Stimulated activated CD8-positive, alpha-beta memory T cell treated with anti-CD3 and anti-CD28 coated beads, Interleukin-7, amount 100 ng/mL, for 24 hours (primary cell): Measurements from ENCODE around the gene CLASP1.
"Not testable (repeated sequence)": the region's sequence is repeated elsewhere in the genome, so short reads cannot be mapped to it uniquely, and the experiment has no call there.

Source experiments
- DNase-seq: peaks from one replicate; pipeline ENCODE4 v3.0.0-alpha.2; 2020; ENCODE audit warnings: low read depth

Gene CLASP1

DNA sequence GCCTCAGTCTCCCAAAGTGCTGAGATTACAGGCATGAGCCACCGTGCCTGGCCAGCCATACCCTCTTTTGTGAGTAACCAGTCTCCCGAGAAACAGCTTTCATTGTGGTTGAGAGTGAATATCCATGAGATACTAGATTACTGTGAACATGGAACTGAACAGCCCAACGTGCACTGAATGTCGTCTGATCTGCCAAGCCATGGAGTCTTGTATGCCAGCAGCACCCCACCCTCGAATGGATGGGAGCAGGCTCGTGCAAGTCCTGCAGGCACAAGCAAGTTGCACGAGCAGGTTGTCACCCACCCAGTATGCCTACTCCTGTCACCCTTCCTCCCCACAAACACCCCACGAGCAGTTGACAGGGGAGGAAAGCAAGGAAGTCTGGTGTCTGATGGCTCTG, 327.8 kb downstream of the CLASP1 start:
- DNase-seq = no peak

DNA sequence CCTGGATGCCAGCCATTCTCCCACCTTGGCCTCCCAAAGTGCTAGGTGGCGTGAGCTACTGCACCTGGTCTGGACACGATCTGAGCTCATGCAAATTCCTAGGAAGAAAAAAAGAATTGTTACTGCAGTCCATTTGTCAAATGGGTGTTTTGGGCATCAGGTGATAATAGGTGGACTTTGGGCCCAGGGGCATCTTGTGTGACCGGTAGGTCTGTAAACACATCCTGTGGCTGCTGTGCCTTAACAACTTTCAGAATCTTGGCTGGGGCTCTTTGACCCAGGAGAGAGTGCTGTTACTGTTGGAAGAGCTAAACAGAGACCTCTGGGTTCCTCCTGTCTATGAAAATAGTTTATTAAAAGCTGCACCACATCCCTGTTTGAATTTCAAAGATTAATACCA, 329.3 kb downstream of the CLASP1 start:
- DNase-seq = no peak

GRCh38 chr2:121316986-121317385, 332.3 kb downstream of the CLASP1 start:
- no peak for DNase-seq

DNA sequence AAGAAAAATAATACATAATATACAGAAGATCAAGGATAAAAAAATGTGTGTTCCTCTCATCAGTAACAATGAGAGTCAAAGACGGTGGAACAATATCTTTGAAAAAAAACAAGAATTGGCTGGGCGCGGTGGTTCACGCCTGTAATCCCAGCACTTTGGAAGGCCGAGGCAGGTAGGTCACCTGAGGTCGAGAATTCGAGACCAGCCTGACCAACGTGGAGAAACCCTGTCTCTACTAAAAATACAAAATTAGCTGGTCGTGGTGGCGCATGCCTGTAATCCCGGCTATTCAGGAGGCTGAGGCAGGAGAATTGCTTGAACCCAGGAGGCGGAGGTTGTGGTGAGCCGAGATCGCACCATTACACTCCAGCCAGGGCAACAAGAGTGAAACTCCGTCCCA, 335.6 kb downstream of the CLASP1 start:
- not testable (repeated sequence) for DNase-seq

DNA sequence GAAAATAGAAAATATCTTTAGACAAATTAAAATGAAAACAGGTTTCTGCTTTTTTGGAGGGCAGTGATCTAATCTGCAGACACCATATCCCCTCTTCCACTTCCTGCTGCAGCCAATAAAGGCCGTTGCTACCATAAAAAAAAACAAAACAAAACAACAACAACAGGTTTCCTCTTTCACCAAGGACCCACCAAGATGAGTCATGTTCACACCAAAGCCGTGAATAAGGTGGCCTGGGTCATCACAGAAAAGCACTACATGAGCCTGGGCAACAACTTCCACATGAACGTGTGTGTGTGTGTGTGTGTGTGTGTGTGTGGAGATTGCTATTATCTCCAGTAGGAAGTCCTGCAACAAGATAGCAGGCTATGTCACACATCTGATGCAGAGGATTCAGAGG, 339.5 kb downstream of the CLASP1 start:
- DNase-seq = no peak

- no peak for DNase-seq
Observed at GRCh38 chr2:121309323-121309722, 339.9 kb downstream of the CLASP1 start.

GRCh38 chr2:121307048-121307447, 342.2 kb downstream of the CLASP1 start:
- no peak for DNase-seq

GRCh38 chr2:121304941-121305340, 344.3 kb downstream of the CLASP1 start:
- DNase-seq = no peak

- no peak for DNase-seq
Observed at GRCh38 chr2:121303531-121304263, 345.6 kb downstream of the CLASP1 start.

GRCh38 chr2:121301190-121301589, 348.1 kb downstream of the CLASP1 start:
- DNase-seq = not testable (repeated sequence)

DNA sequence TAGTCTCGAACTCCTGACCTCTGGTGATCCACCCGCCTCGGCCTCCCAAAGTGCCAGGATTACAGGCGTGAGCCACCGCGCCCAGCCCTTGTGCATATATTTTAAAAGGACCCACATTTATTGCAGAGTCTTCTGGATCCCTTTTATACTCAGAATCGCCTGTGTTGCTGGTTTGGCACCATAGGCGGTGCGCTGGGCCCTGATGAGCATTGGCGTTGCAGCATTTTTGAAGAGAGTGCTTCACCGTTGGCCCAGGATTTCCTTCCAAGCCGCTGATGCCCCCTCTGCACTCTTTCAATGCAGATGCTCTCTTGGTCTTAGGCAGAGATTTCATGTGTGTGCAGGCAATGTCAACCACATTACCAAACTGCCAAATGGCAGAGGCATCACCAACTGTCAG, 350.8 kb downstream of the CLASP1 start:
- no peak for DNase-seq

DNA sequence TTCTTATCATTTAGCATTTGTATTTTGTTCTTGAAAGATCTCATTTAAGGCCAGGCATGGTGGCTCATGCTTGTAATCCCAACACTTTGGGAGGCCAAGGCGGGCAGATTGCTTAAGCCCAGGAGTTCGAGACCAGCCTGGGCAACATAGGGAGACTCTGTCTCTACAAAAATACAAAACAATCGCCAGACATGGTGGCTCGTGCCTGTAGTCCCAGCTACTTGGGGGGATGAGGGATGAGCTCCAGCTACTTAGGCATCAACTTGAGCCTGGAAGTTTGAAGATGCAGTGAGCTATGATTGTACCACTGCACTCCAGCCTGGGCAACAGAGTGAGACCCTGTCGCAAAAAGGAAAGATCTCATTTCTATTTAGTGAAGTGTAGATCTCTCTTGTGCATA, 351.4 kb downstream of the CLASP1 start:
- not testable (repeated sequence) for DNase-seq

DNA sequence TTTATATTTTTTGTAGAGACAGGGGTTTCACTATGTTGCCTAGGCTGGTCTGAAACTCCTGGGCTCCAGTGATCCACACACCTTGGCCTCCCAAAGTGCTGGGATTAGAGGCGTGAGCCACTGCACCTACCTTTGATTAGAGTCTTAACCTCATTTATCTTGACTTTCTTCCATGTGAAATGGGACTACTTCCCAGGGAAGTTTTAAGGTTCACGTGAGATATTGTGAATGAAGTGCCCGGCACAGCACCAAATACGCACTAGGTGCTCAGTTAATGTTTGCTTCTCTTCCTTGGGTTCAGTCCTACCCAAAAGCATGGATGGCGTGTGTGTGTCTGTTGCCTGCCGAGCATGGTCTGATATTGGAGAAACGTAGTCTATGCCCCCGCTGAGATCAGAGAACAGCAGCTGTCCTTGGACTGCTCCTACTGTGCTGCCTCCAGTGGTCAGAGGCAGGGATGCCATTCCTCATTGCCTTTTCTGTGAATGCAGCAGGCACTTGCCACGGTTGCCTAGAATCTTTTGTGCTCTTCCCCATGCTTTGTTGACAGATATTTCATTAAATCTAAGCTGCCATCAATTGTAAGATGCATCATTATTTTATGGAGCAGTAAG, 351.9 kb downstream of the CLASP1 start:
- no peak for DNase-seq

GRCh38 chr2:121295911-121296650, 353.2 kb downstream of the CLASP1 start:
- no peak for DNase-seq

GRCh38 chr2:121294881-121295840, 354.1 kb downstream of the CLASP1 start:
- no peak for DNase-seq

DNA sequence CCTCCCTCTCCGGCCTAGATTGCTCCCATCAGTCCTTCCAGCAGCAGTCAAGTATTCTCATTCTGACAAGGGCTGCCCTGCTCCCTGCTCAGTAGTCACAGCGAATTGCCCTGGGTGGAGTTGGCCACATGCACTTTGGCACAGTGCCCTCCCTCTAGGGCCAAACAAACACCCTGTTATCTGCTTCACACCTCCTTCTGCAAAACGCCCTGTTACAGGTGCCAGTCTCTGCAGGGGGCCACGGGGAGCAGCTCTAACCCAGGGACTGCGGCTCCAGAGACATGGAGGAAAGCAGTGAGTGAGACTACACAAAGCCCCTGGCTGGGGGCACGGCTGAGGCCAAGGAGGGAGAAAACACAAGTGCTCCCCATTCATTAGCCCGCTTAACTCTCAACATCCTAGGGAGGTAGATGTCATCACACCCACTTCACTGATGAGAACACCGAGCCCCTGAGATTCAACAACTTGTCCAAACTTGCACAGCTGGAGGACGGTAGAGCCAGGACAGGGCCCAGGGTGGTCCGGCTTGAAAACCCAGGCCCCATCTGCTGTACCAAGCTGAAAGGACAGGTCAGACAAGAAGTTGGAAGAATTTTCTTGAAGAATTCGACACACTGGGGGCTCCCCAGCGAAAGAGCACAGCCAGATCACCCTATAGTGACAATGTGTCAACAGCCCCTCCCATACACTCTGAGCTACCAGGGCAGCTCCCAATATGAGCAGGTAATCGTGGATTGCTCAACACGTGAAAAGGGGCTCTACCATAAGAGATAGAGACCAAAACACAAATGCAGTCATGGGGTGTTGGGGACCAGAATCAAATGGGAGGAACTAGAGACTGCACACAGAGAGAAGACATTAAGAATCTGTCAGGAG, 355.6 kb downstream of the CLASP1 start:
- DNase-seq = no peak

DNA sequence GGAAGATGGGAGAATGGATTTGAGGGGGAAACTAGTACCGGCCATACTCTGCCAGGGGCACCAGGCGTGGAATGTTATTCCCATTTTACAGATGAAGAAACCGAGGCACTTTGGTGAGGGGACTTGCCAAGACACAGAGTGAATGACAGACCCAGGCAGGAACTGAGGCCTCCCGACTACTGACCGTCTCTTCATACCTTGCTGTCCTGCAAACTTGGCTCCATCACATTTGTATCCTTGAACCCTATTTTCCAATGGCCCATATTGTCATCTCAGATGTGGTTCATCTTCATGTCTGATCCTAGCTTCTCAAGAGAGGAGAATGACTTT, 358.0 kb downstream of the CLASP1 start:
- no peak for DNase-seq

GRCh38 chr2:121289271-121289670, 360.0 kb downstream of the CLASP1 start:
- DNase-seq = no peak

DNA sequence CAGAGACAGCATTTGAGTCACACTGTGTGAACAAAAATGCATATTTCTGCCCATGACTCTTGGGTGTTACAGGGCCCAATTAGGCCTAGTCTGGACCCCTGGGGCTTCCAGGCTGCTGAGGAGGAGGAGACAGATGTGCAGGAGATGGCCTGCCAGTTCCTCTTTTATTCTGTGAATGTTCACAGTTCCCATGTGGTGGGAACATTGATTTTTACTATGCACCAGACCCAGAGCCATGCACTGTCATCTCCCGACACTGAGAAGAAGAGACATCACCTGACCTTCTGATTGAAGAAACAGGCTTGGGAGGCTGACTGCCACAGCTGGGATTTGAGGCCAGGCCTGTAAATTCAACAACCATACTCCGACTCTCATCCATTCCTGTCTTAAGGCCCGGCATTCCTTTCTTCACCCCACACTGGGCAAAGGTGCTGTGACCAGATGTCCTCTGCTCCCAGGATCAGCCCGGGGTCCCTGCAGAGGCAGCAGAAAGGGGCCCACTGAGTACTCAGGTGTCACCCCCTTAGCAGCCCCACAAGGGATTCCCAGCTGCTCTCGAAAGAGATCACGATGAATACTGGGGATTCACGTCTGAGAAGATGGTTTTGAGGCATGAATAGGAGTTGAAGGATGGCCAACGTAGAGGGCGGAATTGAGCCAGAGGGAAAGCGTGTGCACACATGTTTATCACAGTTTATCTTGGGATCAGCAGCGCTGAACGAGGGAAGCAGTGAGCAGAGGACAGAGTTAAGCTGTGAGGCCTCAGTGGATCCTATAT, 360.6 kb downstream of the CLASP1 start:
- no peak for DNase-seq

GRCh38 chr2:121287956-121288355, 361.3 kb downstream of the CLASP1 start:
- no peak for DNase-seq
